ENCODE results near the gene AP4S1.

Gene AP4S1

GRCh38 chr14:31027847-31028246 lies 2.4 kb downstream of the AP4S1 start:
- H3K4me3 ChIP-seq (ENCODE audit: low read length) = no peak overlapping the region
- TF ChIP-seq, protein P1, sequence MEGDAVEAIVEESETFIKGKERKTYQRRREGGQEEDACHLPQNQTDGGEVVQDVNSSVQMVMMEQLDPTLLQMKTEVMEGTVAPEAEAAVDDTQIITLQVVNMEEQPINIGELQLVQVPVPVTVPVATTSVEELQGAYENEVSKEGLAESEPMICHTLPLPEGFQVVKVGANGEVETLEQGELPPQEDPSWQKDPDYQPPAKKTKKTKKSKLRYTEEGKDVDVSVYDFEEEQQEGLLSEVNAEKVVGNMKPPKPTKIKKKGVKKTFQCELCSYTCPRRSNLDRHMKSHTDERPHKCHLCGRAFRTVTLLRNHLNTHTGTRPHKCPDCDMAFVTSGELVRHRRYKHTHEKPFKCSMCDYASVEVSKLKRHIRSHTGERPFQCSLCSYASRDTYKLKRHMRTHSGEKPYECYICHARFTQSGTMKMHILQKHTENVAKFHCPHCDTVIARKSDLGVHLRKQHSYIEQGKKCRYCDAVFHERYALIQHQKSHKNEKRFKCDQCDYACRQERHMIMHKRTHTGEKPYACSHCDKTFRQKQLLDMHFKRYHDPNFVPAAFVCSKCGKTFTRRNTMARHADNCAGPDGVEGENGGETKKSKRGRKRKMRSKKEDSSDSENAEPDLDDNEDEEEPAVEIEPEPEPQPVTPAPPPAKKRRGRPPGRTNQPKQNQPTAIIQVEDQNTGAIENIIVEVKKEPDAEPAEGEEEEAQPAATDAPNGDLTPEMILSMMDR (conservative IDR thresholded peaks at IDR 0.05; ENCODE audit: low read length) = no peak
- DNase-seq (ENCODE audit: low read depth) = peak; percentile 33

- no peak for DNase-seq (ENCODE audit: low read depth)
- TF ChIP-seq, protein P1 (conservative IDR thresholded peaks at IDR 0.05; ENCODE audit: low read length) = no peak
- no peak overlapping the region for H3K4me3 ChIP-seq (ENCODE audit: low read length)
Observed at GRCh38 chr14:31029016-31029970, 3.8 kb downstream of the AP4S1 start.

DNA sequence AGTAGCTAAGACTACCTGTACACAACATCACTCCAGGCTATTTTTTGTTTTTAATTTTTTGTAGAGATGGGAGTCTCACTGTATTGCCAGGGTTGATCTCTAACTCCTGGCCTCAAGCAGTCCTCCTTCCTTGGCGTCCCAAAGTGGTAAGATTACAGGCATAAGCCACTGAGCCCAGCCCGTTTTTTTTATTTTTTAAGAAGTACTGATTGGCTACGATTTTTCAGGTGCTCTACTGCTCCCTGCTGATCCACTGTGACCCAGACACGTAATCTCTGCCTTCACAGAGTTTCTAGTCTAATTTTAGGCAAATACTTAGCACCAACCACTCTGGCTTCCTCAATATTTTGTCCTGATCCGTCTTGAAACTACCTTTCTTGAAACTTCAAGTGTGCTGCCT lies 5.0 kb downstream of the AP4S1 start:
- no peak for DNase-seq (ENCODE audit: low read depth)
- TF ChIP-seq, protein P1 (conservative IDR thresholded peaks at IDR 0.05; ENCODE audit: low read length) = no peak

GRCh38 chr14:31036552-31036951 lies 11.1 kb downstream of the AP4S1 start:
- no peak for DNase-seq (ENCODE audit: low read depth)
- H3K4me3 ChIP-seq (ENCODE audit: low read length) = no peak overlapping the region
- TF ChIP-seq, protein P1 (conservative IDR thresholded peaks at IDR 0.05; ENCODE audit: low read length) = no peak

More for the DNA sequence above, 5.0 kb downstream of the AP4S1 start:
- H3K4me3 ChIP-seq (ENCODE audit: low read length) = no peak overlapping the region

DNA sequence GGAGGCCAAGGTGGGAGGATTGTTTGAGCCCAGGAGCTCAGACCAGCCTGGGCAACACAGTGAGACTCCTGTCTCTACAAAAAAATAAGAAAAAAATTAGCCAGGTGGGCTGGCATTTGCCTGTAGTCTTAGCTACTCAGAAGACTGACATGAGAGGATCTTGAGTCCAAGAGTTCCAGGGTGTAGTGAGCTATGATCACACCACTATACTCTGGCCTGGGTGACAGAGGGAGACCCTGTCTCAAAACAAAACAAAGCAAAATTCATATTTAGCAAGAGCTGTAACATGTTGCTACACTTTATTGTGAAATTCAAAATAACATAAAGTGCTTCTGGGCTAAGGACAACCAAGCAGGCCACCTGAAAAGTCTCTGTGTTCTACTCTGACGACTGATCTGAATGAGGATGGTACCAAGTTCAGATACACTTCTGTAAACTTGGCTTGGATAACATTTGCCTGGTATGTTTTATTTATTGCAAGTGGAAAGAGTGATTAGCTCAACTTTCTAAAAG lies 12.3 kb downstream of the AP4S1 start:
- TF ChIP-seq, protein P1 (conservative IDR thresholded peaks at IDR 0.05; ENCODE audit: low read length) = no peak
- H3K4me3 ChIP-seq (ENCODE audit: low read length) = no peak overlapping the region
- no peak for DNase-seq (ENCODE audit: low read depth)

GRCh38 chr14:31038521-31039166 lies 13.2 kb downstream of the AP4S1 start:
- TF ChIP-seq, protein P1 (conservative IDR thresholded peaks at IDR 0.05; ENCODE audit: low read length) = no peak
- DNase-seq (ENCODE audit: low read depth) = no peak
- no peak overlapping the region for H3K4me3 ChIP-seq (ENCODE audit: low read length)
